ENCODE measurements around the gene NFS1. TPM values are rescaled to one million over a fixed set of nuclear protein-coding genes. Genes with fewer than 3 reads are reported as not detected.

NFS1 gene
- total RNA-seq, 1 donor from 2014 or later = 23.5 TPM

Other genes with a start within 250 kb of the NFS1 start
- gene CEP250, start 243.8 kb downstream of the NFS1 start, total RNA-seq = 19.3 TPM
- not detected for gene C20orf173, start 169.7 kb downstream of the NFS1 start, total RNA-seq
- gene ERGIC3, start 157.3 kb downstream of the NFS1 start, total RNA-seq = 138 TPM
- 2.2 TPM for gene SPAG4, start 83.5 kb downstream of the NFS1 start, total RNA-seq
- gene CPNE1, start 34.5 kb downstream of the NFS1 start, total RNA-seq = 126 TPM
- gene RBM12, start 34.5 kb downstream of the NFS1 start, total RNA-seq = 73.4 TPM
- 141 TPM for gene ROMO1, start 53 bp upstream of the NFS1 start, total RNA-seq
- gene RBM39, start 42.9 kb upstream of the NFS1 start, total RNA-seq = 269 TPM
- gene PHF20, start 72.7 kb upstream of the NFS1 start, total RNA-seq = 59.8 TPM

Measured in mesenteric fat pad (tissue), 1 donor.